HG03442 (cell line): ENCODE results near the gene C8B.

ENCODE experiments used
- ATAC-seq: cut with Tn5 transposase; IDR thresholded peaks from one replicate; pipeline ENCODE4 v1.9.1; 2021; ENCODE audit warnings: mild to moderate bottlenecking, moderate library complexity; ENCODE audit not compliant: unreplicated experiment

The C8B gene

GRCh38 chr1:56933606-56934005 lies 32.2 kb downstream of the C8B start:
- ATAC-seq: no peak

- ATAC-seq: no peak
Observed at GRCh38 chr1:56933161-56933560, 32.7 kb downstream of the C8B start.

GRCh38 chr1:56931686-56932085 lies 34.1 kb downstream of the C8B start:
- no peak for ATAC-seq

- no peak for ATAC-seq
Observed at GRCh38 chr1:56931211-56931610, 34.6 kb downstream of the C8B start.

GRCh38 chr1:56929492-56929891 lies 36.3 kb downstream of the C8B start:
- ATAC-seq: no peak

- ATAC-seq: no peak
Observed at GRCh38 chr1:56927986-56928385, 37.8 kb downstream of the C8B start.

- ATAC-seq: no peak
Observed at GRCh38 chr1:56927171-56927570, 38.6 kb downstream of the C8B start.

- ATAC-seq: no peak
Observed at GRCh38 chr1:56925193-56925592, 40.6 kb downstream of the C8B start.

- no peak for ATAC-seq
Observed at GRCh38 chr1:56924116-56924515, 41.7 kb downstream of the C8B start.

GRCh38 chr1:56923201-56923600 lies 42.6 kb downstream of the C8B start:
- no peak for ATAC-seq

GRCh38 chr1:56922507-56922906 lies 43.3 kb downstream of the C8B start:
- ATAC-seq: no peak

GRCh38 chr1:56922070-56922469 lies 43.7 kb downstream of the C8B start:
- no peak for ATAC-seq

- ATAC-seq: no peak
Observed at GRCh38 chr1:56921479-56921878, 44.3 kb downstream of the C8B start.

- ATAC-seq: no peak
Observed at GRCh38 chr1:56920591-56921001, 45.2 kb downstream of the C8B start.

- no peak for ATAC-seq
Observed at GRCh38 chr1:56917356-56917755, 48.5 kb downstream of the C8B start.

- no peak for ATAC-seq
Observed at GRCh38 chr1:56916630-56917029, 49.2 kb downstream of the C8B start.

GRCh38 chr1:56915960-56916359 lies 49.9 kb downstream of the C8B start:
- ATAC-seq: no peak

GRCh38 chr1:56912325-56912724 lies 53.5 kb downstream of the C8B start:
- ATAC-seq: no peak

GRCh38 chr1:56911098-56911938 lies 54.5 kb downstream of the C8B start:
- no peak for ATAC-seq

GRCh38 chr1:56910441-56910985 lies 55.3 kb downstream of the C8B start:
- no peak for ATAC-seq

- ATAC-seq: no peak
Observed at GRCh38 chr1:56908619-56909221, 57.1 kb downstream of the C8B start.

GRCh38 chr1:56905667-56906066 lies 60.1 kb downstream of the C8B start:
- no peak for ATAC-seq
